Measurements from ENCODE around the gene TIMP4. TPM values are rescaled to one million over a fixed set of nuclear protein-coding genes. Genes with fewer than 3 reads are reported as not detected.

TIMP4 gene
- total RNA-seq, 1 experiment from 2014 or later, result 0.28 TPM

DNA sequence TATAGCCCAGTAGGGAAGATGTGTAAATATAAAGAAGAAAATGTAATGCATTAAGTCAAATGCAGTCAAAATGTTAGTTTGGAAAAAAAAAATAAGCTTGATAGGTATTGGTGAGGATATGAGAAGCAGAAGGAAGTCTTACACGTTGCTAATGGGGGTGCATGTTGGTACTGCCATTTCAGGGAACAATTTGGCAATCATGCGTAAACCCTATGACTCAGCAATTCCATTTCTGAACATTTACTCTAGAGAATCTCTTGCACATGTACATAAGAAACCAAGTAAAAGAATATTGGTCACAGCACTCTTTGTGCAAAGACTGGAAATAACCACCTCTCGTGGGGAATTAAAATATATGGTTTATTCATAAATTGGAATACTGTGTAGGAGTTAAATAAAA, 35.5 kb upstream of the TIMP4 start:
- CTCF ChIA-PET, result interaction anchor here (0.5 to 1.4 kb wide), 10 partner anchors 14 to 286 kb away, joined by 3 to 5 read pairs (median 4); partner anchors contain the start of gene PPARG
- Mint-ChIP-seq H3K9me3 (ENCODE audit: low read depth, unreplicated experiment) (peaks cover 3% of the 10 kb centered on the region), H3K27me3 (ENCODE audit: unreplicated experiment) (no peaks in the 10 kb centered on the region), H3K27ac (ENCODE audit: unreplicated experiment) (peak overlapping the region; percentile 79), H3K4me3 (ENCODE audit: low read depth, unreplicated experiment) (no peak overlapping the region), H3K36me3 (ENCODE audit: insufficient read depth, unreplicated experiment) (no peaks in the 10 kb centered on the region), H3K4me1 (ENCODE audit: low read depth, unreplicated experiment) (peaks cover 67% of the 10 kb centered on the region)
- DNase-seq, result no peak
- intact Hi-C loops (cut with micrococcal nuclease; ENCODE audit: unreplicated experiment), result loop anchor here (5.0 kb wide), 1 partner anchor 93 kb away; the partner anchor contains the start of gene PPARG
- TF ChIP-seq, protein P1, sequence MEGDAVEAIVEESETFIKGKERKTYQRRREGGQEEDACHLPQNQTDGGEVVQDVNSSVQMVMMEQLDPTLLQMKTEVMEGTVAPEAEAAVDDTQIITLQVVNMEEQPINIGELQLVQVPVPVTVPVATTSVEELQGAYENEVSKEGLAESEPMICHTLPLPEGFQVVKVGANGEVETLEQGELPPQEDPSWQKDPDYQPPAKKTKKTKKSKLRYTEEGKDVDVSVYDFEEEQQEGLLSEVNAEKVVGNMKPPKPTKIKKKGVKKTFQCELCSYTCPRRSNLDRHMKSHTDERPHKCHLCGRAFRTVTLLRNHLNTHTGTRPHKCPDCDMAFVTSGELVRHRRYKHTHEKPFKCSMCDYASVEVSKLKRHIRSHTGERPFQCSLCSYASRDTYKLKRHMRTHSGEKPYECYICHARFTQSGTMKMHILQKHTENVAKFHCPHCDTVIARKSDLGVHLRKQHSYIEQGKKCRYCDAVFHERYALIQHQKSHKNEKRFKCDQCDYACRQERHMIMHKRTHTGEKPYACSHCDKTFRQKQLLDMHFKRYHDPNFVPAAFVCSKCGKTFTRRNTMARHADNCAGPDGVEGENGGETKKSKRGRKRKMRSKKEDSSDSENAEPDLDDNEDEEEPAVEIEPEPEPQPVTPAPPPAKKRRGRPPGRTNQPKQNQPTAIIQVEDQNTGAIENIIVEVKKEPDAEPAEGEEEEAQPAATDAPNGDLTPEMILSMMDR (IDR thresholded peaks at IDR 0.05; ENCODE audit: unreplicated experiment), result no peak
- BruUV-seq (replicated peaks), result no TSS peak

DNA sequence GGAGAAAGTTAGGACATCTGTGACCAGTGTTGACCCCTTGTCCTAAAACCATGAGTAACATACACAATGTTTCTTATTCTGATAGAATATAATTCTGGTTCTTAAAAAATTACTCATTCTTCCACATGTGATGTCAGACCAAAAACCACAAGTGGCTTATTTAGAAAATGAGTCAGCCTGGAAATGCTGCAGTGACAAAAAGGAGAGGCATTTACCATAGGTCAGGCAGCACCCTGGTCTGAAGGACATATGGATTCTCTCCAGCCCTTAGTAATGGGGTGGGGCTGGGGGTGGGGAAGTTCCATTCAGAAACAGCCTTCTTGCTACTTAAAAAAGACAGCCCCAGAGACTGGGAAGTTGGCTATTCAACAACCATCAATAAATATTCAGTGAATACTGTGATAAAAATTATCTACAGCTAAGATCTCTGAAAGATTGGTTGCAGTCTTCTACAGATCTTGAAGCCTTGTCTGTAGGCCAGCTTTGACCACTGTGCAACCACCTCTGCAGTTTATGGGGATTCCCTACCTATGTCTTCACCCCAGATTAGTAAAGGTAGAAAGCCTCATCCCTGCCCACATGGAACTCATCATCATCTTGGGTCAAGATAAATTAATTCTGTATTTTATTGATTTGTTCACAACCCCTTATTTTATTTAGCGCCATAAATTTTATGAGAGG, 34.9 kb upstream of the TIMP4 start:
- CTCF ChIA-PET, result interaction anchor here (0.5 to 1.4 kb wide), 4 partner anchors 42 to 286 kb away, joined by 3 to 4 read pairs (median 3); partner anchors contain the start of gene PPARG
- Mint-ChIP-seq H3K27me3 (ENCODE audit: unreplicated experiment) (no peaks in the 10 kb centered on the region), H3K4me1 (ENCODE audit: low read depth, unreplicated experiment) (peaks cover 67% of the 10 kb centered on the region), H3K9me3 (ENCODE audit: low read depth, unreplicated experiment) (peaks cover 3% of the 10 kb centered on the region), H3K36me3 (ENCODE audit: insufficient read depth, unreplicated experiment) (no peaks in the 10 kb centered on the region), H3K27ac (ENCODE audit: unreplicated experiment) (peak overlapping the region; percentile 79), H3K4me3 (ENCODE audit: low read depth, unreplicated experiment) (no peak overlapping the region)
- TF ChIP-seq, protein P1 (IDR thresholded peaks at IDR 0.05; ENCODE audit: unreplicated experiment), result no peak
- DNase-seq, result peak; percentile 57
- BruUV-seq (replicated peaks), result no TSS peak
- intact Hi-C loops (cut with micrococcal nuclease; ENCODE audit: unreplicated experiment), result loop anchor here (5.0 kb wide), 1 partner anchor 94 kb away; the partner anchor contains the start of gene PPARG

DNA sequence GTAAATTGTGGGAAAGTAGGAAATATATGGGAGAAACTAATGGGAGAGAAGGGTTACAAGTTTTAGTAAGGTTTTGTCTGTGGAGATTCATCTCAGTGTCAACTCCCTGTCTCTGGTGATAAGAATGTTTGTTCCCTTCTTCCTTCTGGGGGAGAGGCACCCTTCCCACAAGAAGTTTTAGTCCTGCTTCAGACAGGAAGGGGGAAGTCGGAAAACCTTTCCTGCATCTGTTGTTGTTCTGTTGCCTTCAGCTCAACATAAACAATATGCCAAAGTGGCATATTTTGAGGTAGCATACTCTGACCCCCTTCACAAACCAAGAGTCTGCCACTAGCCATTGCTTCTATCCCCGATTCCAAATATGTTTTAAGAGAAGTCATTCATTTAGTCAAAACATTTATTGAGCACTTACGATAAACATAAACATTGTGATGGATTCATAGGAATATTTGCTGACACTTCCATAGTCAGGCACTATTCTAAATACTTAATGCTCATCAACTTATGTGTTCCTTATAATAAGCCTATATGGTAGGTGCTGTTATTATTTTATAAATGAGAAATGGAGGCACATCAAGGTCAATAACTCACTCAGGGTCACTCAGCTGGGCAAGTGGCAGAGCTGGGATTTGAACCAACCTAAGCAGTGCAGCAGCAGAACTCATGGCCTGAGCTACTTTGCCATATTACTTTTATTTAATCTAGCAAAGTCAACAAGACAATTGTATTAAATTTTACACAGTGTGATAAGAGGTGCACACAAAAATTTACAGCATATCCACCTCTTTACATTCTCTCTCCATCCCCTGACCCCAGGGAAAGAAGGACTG, 34.2 kb upstream of the TIMP4 start:
- Mint-ChIP-seq H3K36me3 (ENCODE audit: insufficient read depth, unreplicated experiment) (no peaks in the 10 kb centered on the region), H3K4me3 (ENCODE audit: low read depth, unreplicated experiment) (no peak overlapping the region), H3K4me1 (ENCODE audit: low read depth, unreplicated experiment) (peaks cover 68% of the 10 kb centered on the region), H3K9me3 (ENCODE audit: low read depth, unreplicated experiment) (peaks cover 3% of the 10 kb centered on the region), H3K27ac (ENCODE audit: unreplicated experiment) (peak overlapping the region; percentile 79), H3K27me3 (ENCODE audit: unreplicated experiment) (no peaks in the 10 kb centered on the region)
- BruUV-seq (replicated peaks), result no TSS peak
- intact Hi-C loops (cut with micrococcal nuclease; ENCODE audit: unreplicated experiment), result loop anchor here (5.0 kb wide), 1 partner anchor 94 kb away; the partner anchor contains the start of gene PPARG
- DNase-seq, result no peak
- TF ChIP-seq, protein P1 (IDR thresholded peaks at IDR 0.05; ENCODE audit: unreplicated experiment), result no peak
- CTCF ChIA-PET, result interaction anchor here (1.1 kb wide), 1 partner anchor 96 kb away, joined by 3 read pairs; the partner anchor contains the start of gene PPARG

DNA sequence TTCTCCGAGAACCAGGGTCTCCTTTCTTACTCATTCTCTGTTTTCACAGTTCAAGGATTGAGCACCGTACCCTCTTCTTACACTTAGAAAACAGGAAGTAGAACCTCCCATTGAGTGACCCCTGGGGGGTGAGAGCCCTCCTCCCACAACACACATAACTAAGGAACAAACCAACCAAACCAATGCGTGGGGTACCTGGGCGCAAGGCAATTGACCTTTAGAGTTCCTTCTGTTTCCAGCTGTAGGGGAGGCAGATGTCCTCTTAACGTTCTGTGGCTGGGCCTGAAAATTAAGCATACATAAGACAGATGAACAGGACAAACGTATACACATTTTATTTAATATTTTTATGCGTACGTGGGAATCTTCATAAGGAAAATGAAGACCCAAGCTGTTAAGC, 33.5 kb upstream of the TIMP4 start:
- H3K4me3 Mint-ChIP-seq (ENCODE audit: low read depth, unreplicated experiment), result no peak overlapping the region

More for the DNA sequence above, 33.5 kb upstream of the TIMP4 start:
- CTCF ChIA-PET, result no interaction called here
- DNase-seq, result no peak
- H3K27me3 Mint-ChIP-seq (ENCODE audit: unreplicated experiment), result no peaks in the 10 kb centered on the region
- H3K9me3 Mint-ChIP-seq (ENCODE audit: low read depth, unreplicated experiment), result peaks cover 3% of the 10 kb centered on the region
- no peak overlapping the region for H3K27ac Mint-ChIP-seq (ENCODE audit: unreplicated experiment)
- no TSS peak for BruUV-seq (replicated peaks)
- peaks cover 75% of the 10 kb centered on the region for H3K4me1 Mint-ChIP-seq (ENCODE audit: low read depth, unreplicated experiment)
- H3K36me3 Mint-ChIP-seq (ENCODE audit: insufficient read depth, unreplicated experiment), result no peaks in the 10 kb centered on the region
- intact Hi-C loops (cut with micrococcal nuclease; ENCODE audit: unreplicated experiment), result loop anchor here (5.0 kb wide), 1 partner anchor 95 kb away; the partner anchor contains the start of gene PPARG
- TF ChIP-seq, protein P1 (IDR thresholded peaks at IDR 0.05; ENCODE audit: unreplicated experiment), result no peak

All from Calu3 (cell line).